K562 (cell line): Measurements from ENCODE around the gene ALDH1A3. TPM values are rescaled to one million over a fixed set of nuclear protein-coding genes. Genes with fewer than 3 reads are reported as not detected.

Source experiments
- ATAC-seq: fragments of 200-7000 bp; cut with Tn5 transposase; 3 replicates; pipeline ENCODE4 v1.9.1; 2020; ENCODE audit warnings: moderate library complexity
- BruUV-seq: library from RNA; stranded (reverse); fragments of 400-500 nt; replicated peaks from 2 replicates; lab custom pipeline; 2021; lab: Mats Ljungman, UMichigan
- CTCF ChIA-PET: fragments of 300-600 bp; formaldehyde crosslinking; extraction: SDS; loops from one replicate; lab custom pipeline; 2021; ENCODE audit warnings: low intra/inter-chr PET ratio; lab: Yijun Ruan, JAX
- POLR2A ChIA-PET: fragments of 300-600, 350-650 bp; sonication (Branson Sonifier 250); formaldehyde crosslinking; extraction: SDS; loops from one replicate; lab custom pipeline; 2021; ENCODE audit warnings: antibody characterized with exemption, inconsistent platforms; lab: Yijun Ruan, JAX
- DNase-seq, 4 experiments: peaks; one replicate each; pipeline versions ENCODE4 v3.0.0 to v3.0.0-alpha.2; 2011 to 2018; ENCODE audit warnings: low spot score in 3 of 4, mixed read lengths in 3 of 4; ENCODE audit errors: extremely low read depth in 1 of 4
- FAIRE-seq: peaks from 2 replicates; lab custom pipeline; 2011; peaks lifted over from hg19 to GRCh38; lab: Jason Lieb, UNC
- H2AFZ ChIP-seq: 2 replicates; pipeline ENCODE4 v1.6.0; 2011; ENCODE audit warnings: low read depth, low read length, control low read depth, inconsistent platforms
- H3K27ac ChIP-seq: fragments of 200-600 bp; 3 replicates; pipeline ENCODE4 v1.8.0; 2011; ENCODE audit warnings: low read depth, mild to moderate bottlenecking, control low read depth, inconsistent platforms, low read length, moderate library complexity, mixed read lengths; ENCODE audit errors: extremely low read depth
- H3K27me3 ChIP-seq, 2 experiments: fragments of 300-600 bp in 1 of 2; 2 replicates in 1 of 2; 3 replicates in 1 of 2; pipeline versions ENCODE4 v1.6.0 to v1.8.0; 2011; ENCODE audit warnings: inconsistent platforms in 2 of 2, low read length in 2 of 2, mild to moderate bottlenecking in 1 of 2, mixed read lengths in 1 of 2, moderate library complexity in 1 of 2; ENCODE audit not compliant: control insufficient read depth in 2 of 2, insufficient read depth in 2 of 2
- H3K36me3 ChIP-seq: fragments of 300-600 bp; 3 replicates; pipeline ENCODE4 v1.8.0; 2011; ENCODE audit warnings: mild to moderate bottlenecking, low read length, inconsistent platforms; ENCODE audit not compliant: control insufficient read depth, insufficient read depth
- H3K4me1 ChIP-seq, 2 experiments: fragments of 200-600 bp in 1 of 2; replicated peaks in 1 of 2; 2 replicates in 1 of 2; 3 replicates in 1 of 2; pipeline versions ENCODE4 v1.5.1 to v1.8.0; 2011; ENCODE audit warnings: inconsistent platforms in 2 of 2, low read length in 2 of 2, mild to moderate bottlenecking in 1 of 2, mixed read lengths in 1 of 2, moderate library complexity in 1 of 2; ENCODE audit not compliant: control insufficient read depth in 2 of 2, insufficient read depth in 2 of 2
- H3K4me2 ChIP-seq: 2 replicates; pipeline ENCODE4 v1.6.1; 2011; ENCODE audit warnings: low read length, control low read depth, inconsistent platforms, mixed read lengths; ENCODE audit not compliant: insufficient read depth
- H3K4me3 ChIP-seq: fragments of 200-600 bp; sonication (generic), shearing (Covaris generic); 2 replicates; pipeline ENCODE4 v1.5.1; 2016; ENCODE audit warnings: control low read depth, inconsistent platforms
- H3K79me2 ChIP-seq: fragments of 200-600 bp; 3 replicates; pipeline ENCODE4 v1.8.0; 2011; ENCODE audit warnings: low read length, inconsistent platforms; ENCODE audit not compliant: control insufficient read depth, insufficient read depth
- H3K9ac ChIP-seq, 2 experiments: 2 replicates each; pipeline versions ENCODE4 v1.6.0 to v1.6.1; 2011; ENCODE audit warnings: low read depth in 2 of 2, low read length in 2 of 2, control low read depth in 1 of 2, inconsistent platforms in 1 of 2, mild to moderate bottlenecking in 1 of 2, mixed read lengths in 1 of 2; ENCODE audit not compliant: insufficient read depth in 1 of 2
- H3K9me1 ChIP-seq: one replicate; pipeline ENCODE4 v1.6.0; 2011; ENCODE audit warnings: inconsistent platforms, mild to moderate bottlenecking, low read length, moderate library complexity; ENCODE audit not compliant: control insufficient read depth, insufficient read depth
- H3K9me3 ChIP-seq: replicated peaks from 2 replicates; pipeline ENCODE4 v1.5.1; 2011; ENCODE audit warnings: low read depth, low read length, inconsistent platforms; ENCODE audit not compliant: control insufficient read depth, insufficient read depth
- H4K20me1 ChIP-seq: replicated peaks from 2 replicates; pipeline ENCODE4 v1.6.1; 2011; ENCODE audit warnings: low read length, inconsistent platforms, mixed read lengths; ENCODE audit not compliant: control insufficient read depth, insufficient read depth
- BRD9 ChIP-seq: fragments of 450-650 bp; IDR thresholded peaks from 2 replicates; pipeline ENCODE4 v1.6.1; 2018; ENCODE audit warnings: low read depth; ENCODE audit not compliant: partially characterized antibody
- CREM ChIP-seq: IDR thresholded peaks from 2 replicates; pipeline ENCODE4 v1.6.1; 2014; ENCODE audit warnings: antibody characterized with exemption, low read depth
- CTBP1 ChIP-seq: fragments of 450-650 bp; IDR thresholded peaks from 2 replicates; pipeline ENCODE4 v1.6.1; 2016; ENCODE audit warnings: borderline replicate concordance
- FOXA3 ChIP-seq, 2 experiments: fragments of 450-650 bp in 1 of 2; sonication (generic) in 1 of 2; formaldehyde crosslinking; IDR thresholded peaks in 1 of 2; conservative IDR thresholded peaks in 1 of 2; 2 replicates each; pipeline versions ENCODE4 v1.4.0 to v1.8.0; 2020 to 2022; ENCODE audit warnings: mild to moderate bottlenecking in 2 of 2, missing genetic modification reagents in 1 of 2
- JUNB ChIP-seq: fragments of 450-650 bp; formaldehyde crosslinking; conservative IDR thresholded peaks from 2 replicates; pipeline ENCODE4 v1.4.0; 2020; ENCODE audit warnings: mild to moderate bottlenecking
- KLF1 ChIP-seq: fragments of 450-650 bp; IDR thresholded peaks from 2 replicates; pipeline ENCODE4 v1.6.1; 2016; ENCODE audit warnings: missing genetic modification characterization, missing compliant biosample characterization
- PML ChIP-seq: IDR thresholded peaks from 2 replicates; pipeline ENCODE4 v1.6.1; 2012; ENCODE audit warnings: low read length, inconsistent platforms
- TCF7L2 ChIP-seq: fragments of 150-350 bp; IDR thresholded peaks from 2 replicates; pipeline ENCODE4 v1.6.1; 2016; ENCODE audit warnings: low read depth, mild to moderate bottlenecking, low read length, moderate library complexity
- ZNF76 ChIP-seq: fragments of 250-450 bp; sonication (Bioruptor Pico); IDR thresholded peaks from 2 replicates; pipeline ENCODE4 v1.4.0; 2020; ENCODE audit warnings: mild to moderate bottlenecking, moderate library complexity, borderline replicate concordance
- WGBS: fragments of 100-300 bp; shearing (Covaris generic); methylation state at CpG from one replicate; pipeline ENCODE4 v1.1.6; 2016; ENCODE audit warnings: low coverage, mixed read lengths; ENCODE audit not compliant: insufficient coverage; ENCODE audit errors: missing lambda C conversion rate; 5-methylcytosine and 5-hydroxymethylcytosine counted together
- in situ Hi-C: fragments of 300-500 bp; cut with MboI; formaldehyde crosslinking; loops from 4 replicates; pipeline ENCODE4 v1.15.0; 2018; ENCODE audit warnings: inconsistent platforms, mixed read lengths
- intact Hi-C: fragments of 100-400 bp; cut with micrococcal nuclease; formaldehyde crosslinking; loops from 2 replicates; pipeline ENCODE4 v1.14.2; 2022
- polyA plus RNA-seq, 8 experiments: library from polyadenylated mRNA; depleted of rRNA in 4 of 8; stranded (reverse) in 5 of 8; unstranded in 3 of 8; fragments of >200 nt; fragmentation: Nextera tagmentation in 2 of 8; fragmentation: Illumina TruSeq in 1 of 8; extraction: Ambion mirVana in 2 of 8; extraction: Trizol in 1 of 8; gene quantifications; 2 replicates each; pipeline versions ENCODE4 v1.2.1 to v1.2.3, GENCODE V29; 2011 to 2014; ENCODE audit warnings: inconsistent platforms in 1 of 8, missing spikeins in 1 of 8
- total RNA-seq, 7 experiments: library from RNA; depleted of rRNA in 6 of 7; stranded (reverse); fragments of >200 nt in 6 of 7; fragmentation: Illumina TruSeq in 2 of 7; extraction: Trizol in 2 of 7; gene quantifications; 2 replicates each; pipeline versions ENCODE4 v1.2.1 to v1.2.3, GENCODE V29; 2011 to 2021; ENCODE audit warnings: low replicate concordance in 1 of 7
- TF ChIP-seq, protein P1 (sequence below), 2 experiments: fragments of 250-450 bp in 1 of 2; fragments of 450-650 bp in 1 of 2; sonication (Bioruptor Pico) in 1 of 2; IDR thresholded peaks; 2 replicates each; pipeline versions ENCODE4 v1.6.1 to v1.8.0; 2016 to 2021; ENCODE audit warnings: mild to moderate bottlenecking in 2 of 2, moderate library complexity in 2 of 2, missing compliant biosample characterization in 1 of 2, missing genetic modification characterization in 1 of 2
- TF ChIP-seq, protein P2 (sequence below): fragments of 450-650 bp; IDR thresholded peaks from 2 replicates; pipeline ENCODE4 v1.6.1; 2016; ENCODE audit warnings: low read depth

ALDH1A3 gene
- total and polyA plus RNA-seq, 9 of the 15 experiments (the other 6 are each of a cell fraction or from before 2014, with no cell fraction given) = 0.38 TPM; not detected in 8

DNA sequence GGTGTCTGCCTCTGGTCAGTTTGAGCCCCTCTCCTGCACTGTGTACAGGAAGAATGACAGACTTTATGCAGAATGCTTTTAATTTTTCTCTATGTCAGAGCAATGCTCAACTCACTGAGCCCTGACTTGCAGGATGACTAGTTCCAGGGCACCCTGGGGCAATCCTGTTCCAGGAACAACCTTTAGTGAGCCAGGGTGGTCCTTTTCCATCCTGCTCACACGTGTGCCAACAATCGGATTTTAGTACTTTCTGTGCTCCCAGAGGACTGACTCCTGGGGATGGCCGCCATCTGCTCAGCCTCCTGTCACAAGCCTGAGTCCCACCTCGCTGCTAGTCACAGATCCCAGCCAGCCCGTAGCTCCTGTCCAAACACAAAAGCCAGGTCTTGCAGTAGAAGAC lies 48.2 kb upstream of the ALDH1A3 start:
- H3K9ac ChIP-seq = no peak overlapping the region
- no peak overlapping the region for H2AFZ ChIP-seq
- BruUV-seq = no TSS peak
- DNase-seq (no peak), FAIRE-seq (no peak), ATAC-seq (no peak)
- H3K9me1 ChIP-seq = no peaks in the 10 kb centered on the region
- no peaks in the 10 kb centered on the region for H3K4me1 ChIP-seq
- peaks cover 0 to 4% of the 10 kb centered on the region in 2 experiments; a peak in 1 of 5 replicates for H3K27me3 ChIP-seq
- in situ Hi-C loops (no loop called here), intact Hi-C loops (no loop called here)
- ChIA-PET POLR2A (interaction anchor here (0.8 to 1.5 kb wide), 2 partner anchors 11 to 27 kb away, joined by 3 to 4 read pairs; no protein-coding TSS in a partner anchor), CTCF (no interaction called here)
- no peaks in the 10 kb centered on the region for H3K9me3 ChIP-seq
- no peaks in the 10 kb centered on the region for H3K79me2 ChIP-seq
- no peaks in the 10 kb centered on the region for H3K36me3 ChIP-seq
- H3K27ac ChIP-seq = no peak overlapping the region
- under 1% methylated on average over 5 of the region's 5 CpGs for WGBS
- H4K20me1 ChIP-seq = no peaks in the 10 kb centered on the region
- no peak overlapping the region for H3K4me3 ChIP-seq
- H3K4me2 ChIP-seq = no peak overlapping the region
- no peak for TF ChIP-seq KLF1
- TF ChIP-seq CREM = no peak
- TF ChIP-seq, protein P1, sequence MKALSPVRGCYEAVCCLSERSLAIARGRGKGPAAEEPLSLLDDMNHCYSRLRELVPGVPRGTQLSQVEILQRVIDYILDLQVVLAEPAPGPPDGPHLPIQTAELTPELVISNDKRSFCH (CRISPR knock-in tag; IDR thresholded peaks at IDR 0.05) = no peak
- TF ChIP-seq, protein P1 (tag; IDR thresholded peaks at IDR 0.05) = no peak
- no peak for TF ChIP-seq CTBP1
- TF ChIP-seq BRD9 = no peak
- TF ChIP-seq ZNF76 (CRISPR knock-in tag) = no peak
- no peak for TF ChIP-seq JUNB (CRISPR knock-in tag)
- TF ChIP-seq, protein P2, sequence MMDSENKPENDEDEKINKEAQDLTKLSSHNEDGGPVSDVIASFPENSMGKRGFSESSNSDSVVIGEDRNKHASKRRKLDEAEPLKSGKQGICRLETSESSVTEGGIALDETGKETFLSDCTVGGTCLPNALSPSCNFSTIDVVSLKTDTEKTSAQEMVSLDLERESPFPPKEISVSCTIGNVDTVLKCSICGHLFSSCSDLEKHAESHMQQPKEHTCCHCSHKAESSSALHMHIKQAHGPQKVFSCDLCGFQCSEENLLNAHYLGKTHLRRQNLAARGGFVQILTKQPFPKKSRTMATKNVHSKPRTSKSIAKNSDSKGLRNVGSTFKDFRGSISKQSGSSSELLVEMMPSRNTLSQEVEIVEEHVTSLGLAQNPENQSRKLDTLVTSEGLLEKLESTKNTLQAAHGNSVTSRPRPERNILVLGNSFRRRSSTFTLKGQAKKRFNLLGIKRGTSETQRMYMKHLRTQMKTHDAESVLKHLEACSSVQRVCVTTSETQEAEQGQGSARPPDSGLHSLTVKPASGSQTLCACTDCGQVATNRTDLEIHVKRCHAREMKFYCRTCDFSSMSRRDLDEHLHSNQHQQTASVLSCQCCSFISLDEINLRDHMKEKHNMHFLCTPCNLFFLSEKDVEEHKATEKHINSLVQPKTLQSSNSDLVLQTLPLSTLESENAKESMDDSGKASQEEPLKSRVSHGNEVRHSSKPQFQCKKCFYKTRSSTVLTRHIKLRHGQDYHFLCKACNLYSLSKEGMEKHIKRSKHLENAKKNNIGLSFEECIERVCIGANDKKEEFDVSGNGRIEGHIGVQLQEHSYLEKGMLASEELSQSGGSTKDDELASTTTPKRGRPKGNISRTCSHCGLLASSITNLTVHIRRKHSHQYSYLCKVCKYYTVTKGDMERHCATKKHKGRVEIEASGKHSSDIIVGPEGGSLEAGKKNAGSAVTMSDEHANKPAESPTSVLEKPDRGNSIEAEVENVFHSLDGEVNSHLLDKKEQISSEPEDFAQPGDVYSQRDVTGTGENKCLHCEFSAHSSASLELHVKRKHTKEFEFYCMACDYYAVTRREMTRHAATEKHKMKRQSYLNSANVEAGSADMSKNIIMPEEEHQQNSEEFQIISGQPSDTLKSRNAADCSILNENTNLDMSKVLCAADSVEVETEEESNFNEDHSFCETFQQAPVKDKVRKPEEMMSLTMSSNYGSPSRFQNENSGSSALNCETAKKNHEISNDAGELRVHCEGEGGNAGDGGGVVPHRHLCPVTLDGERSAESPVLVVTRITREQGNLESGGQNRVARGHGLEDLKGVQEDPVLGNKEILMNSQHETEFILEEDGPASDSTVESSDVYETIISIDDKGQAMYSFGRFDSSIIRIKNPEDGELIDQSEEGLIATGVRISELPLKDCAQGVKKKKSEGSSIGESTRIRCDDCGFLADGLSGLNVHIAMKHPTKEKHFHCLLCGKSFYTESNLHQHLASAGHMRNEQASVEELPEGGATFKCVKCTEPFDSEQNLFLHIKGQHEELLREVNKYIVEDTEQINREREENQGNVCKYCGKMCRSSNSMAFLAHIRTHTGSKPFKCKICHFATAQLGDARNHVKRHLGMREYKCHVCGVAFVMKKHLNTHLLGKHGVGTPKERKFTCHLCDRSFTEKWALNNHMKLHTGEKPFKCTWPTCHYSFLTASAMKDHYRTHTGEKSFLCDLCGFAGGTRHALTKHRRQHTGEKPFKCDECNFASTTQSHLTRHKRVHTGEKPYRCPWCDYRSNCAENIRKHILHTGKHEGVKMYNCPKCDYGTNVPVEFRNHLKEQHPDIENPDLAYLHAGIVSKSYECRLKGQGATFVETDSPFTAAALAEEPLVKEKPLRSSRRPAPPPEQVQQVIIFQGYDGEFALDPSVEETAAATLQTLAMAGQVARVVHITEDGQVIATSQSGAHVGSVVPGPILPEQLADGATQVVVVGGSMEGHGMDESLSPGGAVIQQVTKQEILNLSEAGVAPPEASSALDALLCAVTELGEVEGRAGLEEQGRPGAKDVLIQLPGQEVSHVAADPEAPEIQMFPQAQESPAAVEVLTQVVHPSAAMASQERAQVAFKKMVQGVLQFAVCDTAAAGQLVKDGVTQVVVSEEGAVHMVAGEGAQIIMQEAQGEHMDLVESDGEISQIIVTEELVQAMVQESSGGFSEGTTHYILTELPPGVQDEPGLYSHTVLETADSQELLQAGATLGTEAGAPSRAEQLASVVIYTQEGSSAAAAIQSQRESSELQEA = no peak
- no peak for TF ChIP-seq TCF7L2
- TF ChIP-seq PML = no peak
- no peak for TF ChIP-seq FOXA3 (CRISPR knock-in tag; conservative IDR thresholded peaks at IDR 0.05 in 1 of 2, IDR thresholded peaks at IDR 0.05 in 1 of 2)
